Fibroblast of villous mesenchyme (primary cell): ENCODE measurements around the gene XDH. TPM values are rescaled to one million over a fixed set of nuclear protein-coding genes. Genes with fewer than 3 reads are reported as not detected.
A peak's percentile ranks its signal among the peaks of the same experiment; 100 is the strongest.

Source experiments
- DNase-seq: peaks from one replicate; pipeline ENCODE4 v3.0.0-alpha.2; 2010; ENCODE audit warnings: low read depth
- H3K4me3 ChIP-seq: 2 replicates; pipeline ENCODE4 v1.5.1; 2011; ENCODE audit warnings: low read depth, mild to moderate bottlenecking, low read length
- CTCF ChIP-seq: IDR thresholded peaks from 2 replicates; pipeline ENCODE4 v1.5.1; 2012; ENCODE audit warnings: low read depth, mild to moderate bottlenecking, low read length; ENCODE audit not compliant: insufficient read depth
- total RNA-seq: library from RNA; depleted of rRNA; stranded (reverse); fragments of >200 nt; gene quantifications from 2 replicates; pipeline ENCODE4 v1.2.3, GENCODE V29; 2012

Gene XDH
- total RNA-seq, 1 donor, result 0.43 TPM

- DNase-seq, result no peak
- H3K4me3 ChIP-seq, result no peak overlapping the region
- TF ChIP-seq CTCF, result no peak
Measured at GRCh38 chr2:31348618-31349017, 65.9 kb downstream of the XDH start.

- DNase-seq, result peak; percentile 47
- TF ChIP-seq CTCF, result no peak
- H3K4me3 ChIP-seq, result no peak overlapping the region
Measured at GRCh38 chr2:31347750-31348149, 66.8 kb downstream of the XDH start.

GRCh38 chr2:31347319-31347718 is 67.2 kb downstream of the XDH start:
- TF ChIP-seq CTCF, result no peak
- no peak overlapping the region for H3K4me3 ChIP-seq
- DNase-seq, result no peak

GRCh38 chr2:31344447-31344846 is 70.1 kb downstream of the XDH start:
- no peak overlapping the region for H3K4me3 ChIP-seq
- DNase-seq, result no peak
- no peak for TF ChIP-seq CTCF

GRCh38 chr2:31341351-31341750 is 73.2 kb downstream of the XDH start:
- no peak overlapping the region for H3K4me3 ChIP-seq
- TF ChIP-seq CTCF, result no peak
- no peak for DNase-seq

- TF ChIP-seq CTCF, result no peak
- H3K4me3 ChIP-seq, result no peak overlapping the region
- no peak for DNase-seq
Measured at GRCh38 chr2:31339696-31340095, 74.8 kb downstream of the XDH start.

GRCh38 chr2:31337860-31338259 is 76.7 kb downstream of the XDH start:
- TF ChIP-seq CTCF, result no peak
- peak; percentile 50 for DNase-seq
- H3K4me3 ChIP-seq, result no peak overlapping the region
